Erythroblast (primary cell): Measurements from ENCODE around the gene PPFIBP2.

Experiments
- GATA1 ChIP-seq: IDR thresholded peaks from 2 replicates; pipeline ENCODE4 v1.6.1; 2011; ENCODE audit warnings: low read depth, mild to moderate bottlenecking, control low read depth, low read length, moderate library complexity
- POLR2A ChIP-seq: IDR thresholded peaks from 2 replicates; pipeline ENCODE4 v1.6.1; 2011; ENCODE audit warnings: mild to moderate bottlenecking, low read length

- no peak for TF ChIP-seq POLR2A
- no peak for TF ChIP-seq GATA1
Observed at GRCh38 chr11:7528514-7529049, 14.8 kb downstream of the PPFIBP2 start.
